Measurements from ENCODE around the gene PNPT1.
"Not testable (repeated sequence)": the region's sequence is repeated elsewhere in the genome, so short reads cannot be mapped to it uniquely, and the experiment has no call there.

DNA sequence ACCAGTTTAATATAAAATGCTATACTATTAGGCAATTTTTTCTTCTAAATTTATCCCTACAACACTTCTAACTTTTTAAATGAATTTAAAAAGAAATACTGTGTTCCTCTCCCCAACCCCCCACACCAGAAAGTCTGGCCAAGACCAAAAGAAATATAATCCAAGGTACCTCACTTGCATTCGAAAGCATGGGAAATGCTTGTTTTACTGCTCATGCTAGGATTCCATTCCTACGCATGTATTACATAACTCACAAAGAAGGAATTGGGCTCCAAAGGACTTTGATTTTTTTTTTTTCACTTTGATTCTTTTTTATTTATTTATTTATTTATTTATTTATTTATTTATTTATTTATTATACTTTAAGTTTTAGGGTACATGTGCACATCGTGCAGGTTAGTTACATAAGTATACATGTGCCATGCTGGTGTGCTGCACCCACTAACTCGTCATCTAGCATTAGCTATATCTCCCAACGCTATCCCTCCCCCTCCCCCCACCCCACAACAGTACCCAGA, 42.4 kb upstream of the PNPT1 start:
- TF ChIP-seq, protein P1, sequence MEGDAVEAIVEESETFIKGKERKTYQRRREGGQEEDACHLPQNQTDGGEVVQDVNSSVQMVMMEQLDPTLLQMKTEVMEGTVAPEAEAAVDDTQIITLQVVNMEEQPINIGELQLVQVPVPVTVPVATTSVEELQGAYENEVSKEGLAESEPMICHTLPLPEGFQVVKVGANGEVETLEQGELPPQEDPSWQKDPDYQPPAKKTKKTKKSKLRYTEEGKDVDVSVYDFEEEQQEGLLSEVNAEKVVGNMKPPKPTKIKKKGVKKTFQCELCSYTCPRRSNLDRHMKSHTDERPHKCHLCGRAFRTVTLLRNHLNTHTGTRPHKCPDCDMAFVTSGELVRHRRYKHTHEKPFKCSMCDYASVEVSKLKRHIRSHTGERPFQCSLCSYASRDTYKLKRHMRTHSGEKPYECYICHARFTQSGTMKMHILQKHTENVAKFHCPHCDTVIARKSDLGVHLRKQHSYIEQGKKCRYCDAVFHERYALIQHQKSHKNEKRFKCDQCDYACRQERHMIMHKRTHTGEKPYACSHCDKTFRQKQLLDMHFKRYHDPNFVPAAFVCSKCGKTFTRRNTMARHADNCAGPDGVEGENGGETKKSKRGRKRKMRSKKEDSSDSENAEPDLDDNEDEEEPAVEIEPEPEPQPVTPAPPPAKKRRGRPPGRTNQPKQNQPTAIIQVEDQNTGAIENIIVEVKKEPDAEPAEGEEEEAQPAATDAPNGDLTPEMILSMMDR (IDR thresholded peaks at IDR 0.05; ENCODE audit: low read depth, low read length, poor library complexity, severe bottlenecking), result not testable (repeated sequence)
- not testable (repeated sequence) for TF ChIP-seq EZH2phosphoT487 (IDR thresholded peaks at IDR 0.05; ENCODE audit: borderline replicate concordance, low read length)

Measured in DOHH2 (cell line).